ENCODE data around the gene ZKSCAN3.
"Not testable (repeated sequence)": the region's sequence is repeated elsewhere in the genome, so short reads cannot be mapped to it uniquely, and the experiment has no call there.

The ZKSCAN3 gene

GRCh38 chr6:28356666-28357020 lies 6.9 kb downstream of the ZKSCAN3 start:
- WGBS, result 92% methylated on average over 7 of the region's 7 CpGs
- no peaks in the 10 kb centered on the region for H3K27me3 ChIP-seq (ENCODE audit: insufficient read depth, low read length)
- H3K4me1 ChIP-seq (ENCODE audit: insufficient read depth, low read length), result peaks cover 3% of the 10 kb centered on the region; the same call in 1 of the 2 replicates
- peaks cover 25% of the 10 kb centered on the region for H3K36me3 ChIP-seq (ENCODE audit: insufficient read depth, low read length)
- H3K4me3 ChIP-seq (ENCODE audit: low read length), result peak overlapping the region; percentile 50; the same call in 1 of the 2 replicates
- 0 out of 2 replicates have a peak, but pooled peaks cover 11% of the 10 kb centered on the region for H3K9me3 ChIP-seq (ENCODE audit: insufficient read depth, low read depth, low read length)
- peak overlapping the region; percentile 39 for H3K27ac ChIP-seq (ENCODE audit: low read depth, low read length)
- H3K9ac ChIP-seq (ENCODE audit: low read depth, low read length), result 0 out of 2 replicates have a peak overlapping the region, but pooled peaks have one; percentile 37

DNA sequence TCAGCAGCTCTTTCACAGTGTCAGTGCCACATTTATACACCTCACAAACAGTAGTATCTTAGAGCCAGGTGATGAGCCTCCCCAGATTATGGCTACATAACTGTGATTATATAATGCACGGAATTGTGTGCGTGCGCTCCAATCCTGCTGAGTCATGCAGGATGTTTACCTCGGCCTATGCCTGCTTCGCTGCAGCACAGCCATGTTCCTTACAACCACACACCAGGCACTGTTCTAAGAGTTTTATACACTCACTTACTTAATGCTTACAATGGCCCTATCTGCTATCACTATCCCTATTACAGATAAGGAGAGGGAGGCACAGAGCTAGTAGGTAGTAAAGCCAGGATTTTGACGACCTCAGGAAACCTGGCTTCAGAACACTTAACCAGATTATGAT lies 7.3 kb downstream of the ZKSCAN3 start:
- Histone ChIP-seq H3K9me3 (ENCODE audit: insufficient read depth, low read depth, low read length) (0 out of 2 replicates have a peak, but pooled peaks cover 11% of the 10 kb centered on the region), H3K4me1 (ENCODE audit: insufficient read depth, low read length) (peaks cover 3% of the 10 kb centered on the region; the same call in 1 of the 2 replicates), H3K36me3 (ENCODE audit: insufficient read depth, low read length) (peaks cover 26% of the 10 kb centered on the region), H3K27ac (ENCODE audit: low read depth, low read length) (no peak overlapping the region), H3K9ac (ENCODE audit: low read depth, low read length) (no peak overlapping the region), H3K4me3 (ENCODE audit: low read length) (no peak overlapping the region), H3K27me3 (ENCODE audit: insufficient read depth, low read length) (no peaks in the 10 kb centered on the region)
- WGBS, result 90% methylated on average over 6 of the region's 6 CpGs

DNA sequence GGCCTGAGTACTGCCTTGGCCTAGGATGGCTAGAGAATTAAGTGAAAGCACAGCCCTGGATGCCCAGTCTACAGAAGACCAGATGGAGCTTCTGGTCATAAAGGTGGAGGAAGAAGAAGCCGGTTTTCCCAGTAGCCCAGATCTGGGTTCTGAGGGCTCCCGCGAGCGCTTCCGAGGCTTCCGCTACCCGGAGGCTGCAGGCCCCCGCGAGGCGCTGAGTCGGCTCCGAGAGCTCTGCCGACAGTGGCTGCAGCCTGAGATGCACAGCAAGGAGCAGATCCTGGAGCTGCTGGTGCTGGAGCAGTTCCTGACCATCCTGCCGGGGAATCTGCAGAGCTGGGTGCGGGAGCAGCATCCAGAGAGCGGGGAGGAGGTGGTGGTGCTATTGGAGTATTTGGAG lies 9.8 kb downstream of the ZKSCAN3 start:
- not testable (repeated sequence) for H3K9ac ChIP-seq (ENCODE audit: low read depth, low read length); H3K9me3 ChIP-seq (ENCODE audit: insufficient read depth, low read depth, low read length); H3K4me1 ChIP-seq (ENCODE audit: insufficient read depth, low read length); H3K4me3 ChIP-seq (ENCODE audit: low read length); H3K27me3 ChIP-seq (ENCODE audit: insufficient read depth, low read length); H3K27ac ChIP-seq (ENCODE audit: low read depth, low read length)
- 97% methylated on average over 13 of the region's 16 CpGs for WGBS
- H3K36me3 ChIP-seq (ENCODE audit: insufficient read depth, low read length), result peaks cover 45% of the 10 kb centered on the region

GRCh38 chr6:28360961-28361360 lies 11.2 kb downstream of the ZKSCAN3 start:
- Histone ChIP-seq H3K9ac (ENCODE audit: low read depth, low read length) (no peak overlapping the region), H3K36me3 (ENCODE audit: insufficient read depth, low read length) (peaks cover 58% of the 10 kb centered on the region), H3K9me3 (ENCODE audit: insufficient read depth, low read depth, low read length) (0 out of 2 replicates have a peak, but pooled peaks cover 7% of the 10 kb centered on the region), H3K4me1 (ENCODE audit: insufficient read depth, low read length) (peaks cover under 1% of the 10 kb centered on the region; the same call in 1 of the 2 replicates), H3K27me3 (ENCODE audit: insufficient read depth, low read length) (no peaks in the 10 kb centered on the region), H3K4me3 (ENCODE audit: low read length) (no peak overlapping the region), H3K27ac (ENCODE audit: low read depth, low read length) (no peak overlapping the region)
- WGBS, result 100% methylated on average over 1 of the region's 2 CpGs

DNA sequence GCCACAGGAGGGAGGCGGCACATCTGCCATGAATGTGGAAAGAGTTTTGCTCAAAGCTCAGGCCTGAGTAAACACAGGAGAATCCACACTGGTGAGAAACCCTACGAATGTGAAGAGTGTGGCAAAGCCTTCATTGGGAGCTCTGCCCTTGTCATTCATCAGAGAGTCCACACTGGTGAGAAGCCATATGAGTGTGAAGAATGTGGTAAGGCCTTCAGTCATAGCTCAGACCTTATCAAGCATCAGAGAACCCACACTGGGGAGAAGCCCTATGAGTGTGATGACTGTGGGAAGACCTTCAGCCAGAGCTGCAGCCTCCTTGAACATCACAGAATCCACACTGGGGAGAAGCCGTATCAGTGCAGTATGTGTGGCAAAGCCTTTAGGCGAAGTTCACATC lies 15.8 kb downstream of the ZKSCAN3 start:
- H3K4me3 ChIP-seq (ENCODE audit: low read length); H3K9ac ChIP-seq (ENCODE audit: low read depth, low read length); H3K4me1 ChIP-seq (ENCODE audit: insufficient read depth, low read length); H3K27me3 ChIP-seq (ENCODE audit: insufficient read depth, low read length); H3K27ac ChIP-seq (ENCODE audit: low read depth, low read length); H3K9me3 ChIP-seq (ENCODE audit: insufficient read depth, low read depth, low read length): not testable (repeated sequence)
- H3K36me3 ChIP-seq (ENCODE audit: insufficient read depth, low read length), result peaks cover 53% of the 10 kb centered on the region
- WGBS, result 91% methylated on average over 4 of the region's 4 CpGs

GRCh38 chr6:28368522-28368921 lies 18.8 kb downstream of the ZKSCAN3 start:
- H3K9ac ChIP-seq (ENCODE audit: low read depth, low read length), result no peak overlapping the region
- H3K4me1 ChIP-seq (ENCODE audit: insufficient read depth, low read length), result no peaks in the 10 kb centered on the region
- H3K36me3 ChIP-seq (ENCODE audit: insufficient read depth, low read length), result peaks cover 31% of the 10 kb centered on the region
- H3K27ac ChIP-seq (ENCODE audit: low read depth, low read length), result no peak overlapping the region
- no peaks in the 10 kb centered on the region for H3K9me3 ChIP-seq (ENCODE audit: insufficient read depth, low read depth, low read length)
- H3K4me3 ChIP-seq (ENCODE audit: low read length), result no peak overlapping the region
- H3K27me3 ChIP-seq (ENCODE audit: insufficient read depth, low read length), result no peaks in the 10 kb centered on the region
- 100% methylated on average over 4 of the region's 4 CpGs for WGBS

DNA sequence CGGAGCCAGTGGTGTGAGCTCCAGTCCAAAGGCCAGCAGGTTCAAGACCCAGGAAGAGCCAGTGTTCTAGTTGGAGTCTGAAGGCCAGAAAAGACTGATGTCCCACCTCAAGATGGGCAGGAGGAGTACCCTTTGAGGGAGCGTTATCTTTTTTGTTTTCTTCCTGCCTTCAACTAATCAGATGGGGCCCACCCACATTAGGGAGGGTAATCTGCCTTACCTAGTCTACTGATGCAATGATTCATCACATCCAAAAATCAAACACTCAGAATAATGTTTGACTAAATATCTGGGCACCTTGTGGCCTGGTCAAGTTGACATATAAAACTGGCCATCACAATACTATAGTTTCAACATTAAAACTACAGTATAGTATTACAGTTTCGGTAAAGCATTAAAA lies 19.7 kb downstream of the ZKSCAN3 start:
- H3K27me3 ChIP-seq (ENCODE audit: insufficient read depth, low read length), result no peaks in the 10 kb centered on the region
- peaks cover 22% of the 10 kb centered on the region for H3K36me3 ChIP-seq (ENCODE audit: insufficient read depth, low read length)
- no peak overlapping the region for H3K4me3 ChIP-seq (ENCODE audit: low read length)
- H3K9me3 ChIP-seq (ENCODE audit: insufficient read depth, low read depth, low read length), result no peaks in the 10 kb centered on the region
- no peak overlapping the region for H3K27ac ChIP-seq (ENCODE audit: low read depth, low read length)
- WGBS, result 96% methylated on average over 3 of the region's 3 CpGs
- H3K4me1 ChIP-seq (ENCODE audit: insufficient read depth, low read length), result no peaks in the 10 kb centered on the region
- H3K9ac ChIP-seq (ENCODE audit: low read depth, low read length), result no peak overlapping the region

GRCh38 chr6:28370440-28370839 lies 20.7 kb downstream of the ZKSCAN3 start:
- WGBS, result 92% methylated on average over 2 of the region's 2 CpGs
- Histone ChIP-seq H3K27me3 (ENCODE audit: insufficient read depth, low read length) (no peaks in the 10 kb centered on the region), H3K36me3 (ENCODE audit: insufficient read depth, low read length) (peaks cover 13% of the 10 kb centered on the region), H3K9ac (ENCODE audit: low read depth, low read length) (no peak overlapping the region), H3K4me3 (ENCODE audit: low read length) (no peak overlapping the region), H3K9me3 (ENCODE audit: insufficient read depth, low read depth, low read length) (no peaks in the 10 kb centered on the region), H3K27ac (ENCODE audit: low read depth, low read length) (no peak overlapping the region), H3K4me1 (ENCODE audit: insufficient read depth, low read length) (no peaks in the 10 kb centered on the region)

- 93% methylated on average over 1 of the region's 1 CpG for WGBS
- Histone ChIP-seq H3K9ac (ENCODE audit: low read depth, low read length) (no peak overlapping the region), H3K9me3 (ENCODE audit: insufficient read depth, low read depth, low read length) (no peaks in the 10 kb centered on the region), H3K27me3 (ENCODE audit: insufficient read depth, low read length) (no peaks in the 10 kb centered on the region), H3K27ac (ENCODE audit: low read depth, low read length) (no peak overlapping the region), H3K36me3 (ENCODE audit: insufficient read depth, low read length) (peaks cover 4% of the 10 kb centered on the region), H3K4me1 (ENCODE audit: insufficient read depth, low read length) (no peaks in the 10 kb centered on the region), H3K4me3 (ENCODE audit: low read length) (no peak overlapping the region)
These were observed 21.5 kb downstream of the ZKSCAN3 start for GRCh38 chr6:28371280-28371679.

DNA sequence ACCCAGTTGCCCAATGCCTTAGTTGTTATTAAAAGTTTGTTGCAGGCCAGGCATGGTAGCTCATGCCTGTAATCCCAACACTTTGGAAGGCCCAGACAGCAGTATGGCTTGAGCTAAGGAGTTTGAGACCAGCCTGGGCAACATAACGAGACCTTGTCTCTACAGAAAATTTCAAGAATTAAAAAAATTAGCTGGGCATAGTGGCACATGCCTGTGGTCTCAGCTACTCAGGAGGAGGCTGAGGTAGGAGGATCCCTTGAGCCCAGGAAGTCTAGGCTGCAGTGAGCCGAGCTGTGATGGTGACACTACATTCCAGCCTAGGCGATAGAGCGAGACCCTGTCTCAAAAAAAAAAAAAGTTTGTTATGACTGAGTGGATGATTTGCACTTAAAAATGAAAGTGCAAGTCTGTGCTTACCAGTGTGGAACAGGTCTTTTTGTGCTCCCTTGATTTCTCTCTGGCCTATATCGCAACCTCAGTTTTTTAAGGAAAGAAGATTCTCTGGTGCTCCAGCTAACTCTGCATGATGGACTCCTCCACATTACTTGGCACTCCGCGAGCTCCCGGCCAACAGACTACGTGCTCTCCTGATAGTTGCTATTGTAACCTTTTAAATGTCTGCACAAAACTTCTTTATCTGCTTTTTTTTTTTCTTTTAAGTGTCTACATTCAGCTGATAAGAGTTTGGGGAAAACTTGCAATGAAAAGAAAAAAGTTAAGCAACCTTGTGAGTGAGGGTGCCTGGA lies 22.1 kb downstream of the ZKSCAN3 start:
- Histone ChIP-seq H3K27ac (ENCODE audit: low read depth, low read length) (no peak overlapping the region), H3K4me1 (ENCODE audit: insufficient read depth, low read length) (no peaks in the 10 kb centered on the region), H3K9me3 (ENCODE audit: insufficient read depth, low read depth, low read length) (no peaks in the 10 kb centered on the region), H3K27me3 (ENCODE audit: insufficient read depth, low read length) (no peaks in the 10 kb centered on the region), H3K9ac (ENCODE audit: low read depth, low read length) (no peak overlapping the region), H3K36me3 (ENCODE audit: insufficient read depth, low read length) (no peaks in the 10 kb centered on the region; the same call in 1 of the 2 replicates), H3K4me3 (ENCODE audit: low read length) (no peak overlapping the region)
- 94% methylated on average over 9 of the region's 9 CpGs for WGBS

GRCh38 chr6:28373925-28374324 lies 24.2 kb downstream of the ZKSCAN3 start:
- H3K4me3 ChIP-seq (ENCODE audit: low read length), result no peak overlapping the region
- H3K36me3 ChIP-seq (ENCODE audit: insufficient read depth, low read length), result peaks cover 12% of the 10 kb centered on the region
- H3K9ac ChIP-seq (ENCODE audit: low read depth, low read length), result no peak overlapping the region
- 90% methylated on average over 1 of the region's 1 CpG for WGBS
- H3K9me3 ChIP-seq (ENCODE audit: insufficient read depth, low read depth, low read length), result no peaks in the 10 kb centered on the region
- H3K4me1 ChIP-seq (ENCODE audit: insufficient read depth, low read length), result no peaks in the 10 kb centered on the region
- no peaks in the 10 kb centered on the region for H3K27me3 ChIP-seq (ENCODE audit: insufficient read depth, low read length)
- H3K27ac ChIP-seq (ENCODE audit: low read depth, low read length), result no peak overlapping the region

All from HUES64 (cell line).